H1 (cell line): Measurements from ENCODE around the gene CPTP. TPM values are rescaled to one million over a fixed set of nuclear protein-coding genes. Genes with fewer than 3 reads are reported as not detected.

Experiments used
- CTCF ChIA-PET: fragments of 300-600 bp; sonication (Branson Sonifier 250); formaldehyde crosslinking; loops from one replicate; lab custom pipeline; 2021; ENCODE audit not compliant: partially characterized antibody; lab: Charles Lee
- POLR2A ChIA-PET: fragments of 300-600 bp; sonication (Branson Sonifier 250); formaldehyde crosslinking; loops from one replicate; lab custom pipeline; 2021; ENCODE audit warnings: inconsistent platforms; ENCODE audit not compliant: partially characterized antibody; lab: Charles Lee
- DNase-seq, 2 experiments: peaks; one replicate each; pipeline versions ENCODE4 v3.0.0 to v3.0.0-alpha.2; 2010 to 2022; ENCODE audit warnings: low spot score in 2 of 2, low read depth in 1 of 2, mixed read lengths in 1 of 2
- FAIRE-seq: peaks from 2 replicates; lab custom pipeline; 2011; peaks lifted over from hg19 to GRCh38; lab: Jason Lieb, UNC
- H2AFZ ChIP-seq: 2 replicates; pipeline ENCODE4 v1.8.1; 2012; ENCODE audit warnings: low read length, inconsistent platforms
- H2AK5ac ChIP-seq: 2 replicates; pipeline ENCODE4 v1.6.1; 2013; ENCODE audit warnings: low read depth, low read length
- H2BK120ac ChIP-seq: replicated peaks from 2 replicates; pipeline ENCODE3; 2013; ENCODE audit warnings: low read depth, low read length, inconsistent platforms
- H2BK12ac ChIP-seq: 2 replicates; pipeline ENCODE4 v1.6.1; 2013; ENCODE audit warnings: low read depth, low read length
- H2BK15ac ChIP-seq: 2 replicates; pipeline ENCODE4 v1.6.1; 2013; ENCODE audit warnings: low read length
- H2BK20ac ChIP-seq: 2 replicates; pipeline ENCODE4 v1.6.1; 2013; ENCODE audit warnings: low read length
- H2BK5ac ChIP-seq: 2 replicates; pipeline ENCODE4 v1.6.1; 2013; ENCODE audit warnings: low read depth, low read length
- H3K14ac ChIP-seq: 2 replicates; pipeline ENCODE4 v1.6.1; 2013; ENCODE audit warnings: inconsistent platforms; ENCODE audit not compliant: insufficient read length
- H3K18ac ChIP-seq: 2 replicates; pipeline ENCODE4 v1.6.1; 2013; ENCODE audit warnings: low read length; ENCODE audit errors: extremely low read depth
- H3K23ac ChIP-seq: 2 replicates; pipeline ENCODE4 v1.6.1; 2013; ENCODE audit warnings: inconsistent platforms; ENCODE audit not compliant: insufficient read length
- H3K23me2 ChIP-seq: 2 replicates; pipeline ENCODE4 v1.6.1; 2013; ENCODE audit warnings: low read depth, low read length
- H3K27ac ChIP-seq: 2 replicates; pipeline ENCODE4 v1.6.1; 2011; ENCODE audit warnings: low read depth, low read length, inconsistent platforms
- H3K27me3 ChIP-seq, 4 experiments: replicated peaks in 1 of 4; 1 replicate in 1 of 4; 2 replicates in 3 of 4; pipeline versions ENCODE4 v1.6.1 to v1.8.1; 2011 to 2013; ENCODE audit warnings: low read length in 3 of 4, mild to moderate bottlenecking in 3 of 4, inconsistent platforms in 2 of 4, mixed read lengths in 2 of 4, moderate library complexity in 1 of 4; ENCODE audit not compliant: control insufficient read depth in 3 of 4, insufficient read depth in 3 of 4; ENCODE audit errors: extremely low read depth in 1 of 4
- H3K36me3 ChIP-seq, 4 experiments: 2 replicates each; pipeline versions ENCODE4 v1.6.1 to v1.8.1; 2011 to 2013; ENCODE audit warnings: mild to moderate bottlenecking in 4 of 4, low read length in 3 of 4, moderate library complexity in 2 of 4, control low read depth in 1 of 4, inconsistent platforms in 1 of 4; ENCODE audit not compliant: insufficient read depth in 4 of 4, control insufficient read depth in 2 of 4
- H3K4ac ChIP-seq: replicated peaks from 2 replicates; pipeline ENCODE3; 2013; ENCODE audit warnings: low read length, low read depth, mixed read lengths, inconsistent platforms; ENCODE audit not compliant: insufficient read length
- H3K4me1 ChIP-seq, 4 experiments: replicated peaks in 1 of 4; 1 replicate in 1 of 4; 2 replicates in 3 of 4; pipeline versions ENCODE4 v1.6.1 to v1.8.1; 2011 to 2013; ENCODE audit warnings: low read length in 3 of 4, inconsistent platforms in 2 of 4, mixed read lengths in 1 of 4; ENCODE audit not compliant: insufficient read depth in 4 of 4, control insufficient read depth in 3 of 4
- H3K4me2 ChIP-seq, 2 experiments: 2 replicates each; pipeline versions ENCODE4 v1.6.1 to v1.8.1; 2011 to 2013; ENCODE audit warnings: low read depth in 2 of 2, low read length in 2 of 2, control low read depth in 1 of 2, inconsistent platforms in 1 of 2, mild to moderate bottlenecking in 1 of 2; ENCODE audit not compliant: insufficient read depth in 1 of 2
- H3K4me3 ChIP-seq, 4 experiments: fragments of 200-600, 300-600 bp in 1 of 4; sonication (generic), shearing (Covaris generic), sonication (Bioruptor Twin) in 1 of 4; 2 replicates each; pipeline versions ENCODE4 v1.5.1 to v1.8.1; 2011 to 2016; ENCODE audit warnings: low read length in 4 of 4, low read depth in 3 of 4, control low read depth in 2 of 4, inconsistent platforms in 2 of 4, mild to moderate bottlenecking in 2 of 4, mixed read lengths in 1 of 4, moderate library complexity in 1 of 4; ENCODE audit not compliant: insufficient read depth in 2 of 4; ENCODE audit errors: extremely low read depth in 1 of 4
- H3K56ac ChIP-seq: replicated peaks from 2 replicates; pipeline ENCODE3; 2013; ENCODE audit warnings: low read depth, mild to moderate bottlenecking, mixed read lengths, low read length, inconsistent platforms; ENCODE audit not compliant: insufficient read length
- H3K79me1 ChIP-seq: 2 replicates; pipeline ENCODE4 v1.6.1; 2013; ENCODE audit warnings: low read depth, low read length, control low read depth
- H3K79me2 ChIP-seq, 2 experiments: 2 replicates each; pipeline versions ENCODE4 v1.6.1 to v1.8.1; 2012 to 2013; ENCODE audit warnings: low read length in 2 of 2, mild to moderate bottlenecking in 2 of 2, inconsistent platforms in 1 of 2; ENCODE audit not compliant: insufficient read depth in 2 of 2, control insufficient read depth in 1 of 2
- H3K9ac ChIP-seq, 4 experiments: replicated peaks in 1 of 4; 1 replicate in 1 of 4; 2 replicates in 3 of 4; pipeline versions ENCODE4 v1.6.1 to v1.8.1; 2011 to 2013; ENCODE audit warnings: low read depth in 3 of 4, low read length in 3 of 4, control low read depth in 2 of 4, mild to moderate bottlenecking in 2 of 4, moderate library complexity in 2 of 4, inconsistent platforms in 1 of 4; ENCODE audit errors: extremely low read depth in 1 of 4
- H3K9me3 ChIP-seq, 2 experiments: 2 replicates each; pipeline versions ENCODE4 v1.6.1 to v1.8.1; 2012 to 2013; ENCODE audit warnings: mild to moderate bottlenecking in 2 of 2, moderate library complexity in 2 of 2, control low read depth in 1 of 2, inconsistent platforms in 1 of 2, low read depth in 1 of 2, low read length in 1 of 2, mixed read lengths in 1 of 2; ENCODE audit not compliant: insufficient read depth in 2 of 2
- H4K20me1 ChIP-seq, 2 experiments: replicated peaks in 1 of 2; 2 replicates each; pipeline versions ENCODE3 to v1.8.1; 2011 to 2013; ENCODE audit warnings: inconsistent platforms in 2 of 2, low read length in 2 of 2, mild to moderate bottlenecking in 1 of 2; ENCODE audit not compliant: insufficient read depth in 2 of 2, control insufficient read depth in 1 of 2
- H4K5ac ChIP-seq: 2 replicates; pipeline ENCODE4 v1.6.1; 2013; ENCODE audit warnings: low read length, low read depth, mixed read lengths, inconsistent platforms; ENCODE audit not compliant: insufficient read length
- H4K8ac ChIP-seq: 2 replicates; pipeline ENCODE4 v1.8.0; 2013; ENCODE audit warnings: mild to moderate bottlenecking, moderate library complexity, low read length, inconsistent platforms; ENCODE audit not compliant: insufficient read depth; ENCODE audit errors: extremely low read depth
- H4K91ac ChIP-seq: replicated peaks from 2 replicates; pipeline ENCODE3; 2013; ENCODE audit warnings: low read length, mixed read lengths, inconsistent platforms; ENCODE audit not compliant: insufficient read length
- KDM1A ChIP-seq: fragments of 200-600, 300-600 bp; sonication (generic); IDR thresholded peaks from 2 replicates; pipeline ENCODE4 v1.7.1; 2016; ENCODE audit warnings: mild to moderate bottlenecking, low read length, borderline replicate concordance
- POU5F1 ChIP-seq: IDR thresholded peaks from 2 replicates; pipeline ENCODE4 v1.6.1; 2011; ENCODE audit warnings: low read depth, mild to moderate bottlenecking, low read length, moderate library complexity
- SRF ChIP-seq: IDR thresholded peaks from 2 replicates; pipeline ENCODE4 v1.6.1; 2011; ENCODE audit warnings: mild to moderate bottlenecking, low read depth, low read length, moderate library complexity
- WGBS, 2 experiments: shearing (Covaris generic) in 1 of 2; methylation state at CpG; one replicate each; pipeline versions ENCODE4 v1.1.6 to v1.1.7; 2013 to 2015; ENCODE audit warnings: low lambda C conversion rate in 2 of 2, mixed read lengths in 2 of 2, inconsistent platforms in 1 of 2, low coverage in 1 of 2, missing lambda C conversion rate in 1 of 2; ENCODE audit not compliant: insufficient replicate concordance in 2 of 2, insufficient coverage in 1 of 2, insufficient read length in 1 of 2; ENCODE audit errors: extremely low coverage in 1 of 2, missing lambda C conversion rate in 1 of 2; 5-methylcytosine and 5-hydroxymethylcytosine counted together
- polyA plus RNA-seq, 7 experiments: library from polyadenylated mRNA; depleted of rRNA in 3 of 7; stranded (reverse) in 5 of 7; unstranded in 2 of 7; fragments of >200 nt in 5 of 7; fragments of 200-250 nt in 2 of 7; gene quantifications; 1 replicate in 5 of 7; 2 replicates in 1 of 7; 4 replicates in 1 of 7; pipeline versions ENCODE4 v1.2.1 to v1.2.3, GENCODE V29; 2011 to 2013; ENCODE audit warnings: missing spikeins in 2 of 7, mixed read lengths in 2 of 7
- total RNA-seq: library from RNA; stranded (reverse); fragmentation: NEBNext Ultra II Directional; extraction: Animal tissue kit (Norgen Biotek cat#: 25700); gene quantifications from 2 replicates; pipeline ENCODE4 v1.2.1, GENCODE V29; 2021

The CPTP gene
- total and polyA plus RNA-seq, 2 of the 8 experiments (the other 6 are each of a cell fraction or from before 2014, with no cell fraction given), result 8.1 to 10.6 TPM

- peaks cover 0 to 3% of the 10 kb centered on the region in 2 experiments for H4K20me1 ChIP-seq
- H3K4ac ChIP-seq, result no peak overlapping the region
- CTCF ChIA-PET, result interaction anchor here (1.1 to 2.9 kb wide), 3 partner anchors 12 to 46 kb away, joined by 3 to 18 read pairs (median 3); no protein-coding TSS in a partner anchor
- peak overlapping the region; percentile 7; the same call in 1 of the 2 replicates for H2BK20ac ChIP-seq
- no peak overlapping the region for H3K56ac ChIP-seq
- no peak overlapping the region for H2AFZ ChIP-seq
- no peak overlapping the region for H4K8ac ChIP-seq
- H2AK5ac ChIP-seq, result peak overlapping the region; percentile 53; the same call in 1 of the 2 replicates
- H2BK12ac ChIP-seq, result peak overlapping the region; percentile 50; the same call in 1 of the 2 replicates
- H3K4me1 ChIP-seq, result peaks cover 2 to 48% (median 34%) of the 10 kb centered on the region in 4 experiments
- H3K9ac ChIP-seq, result no peak overlapping the region
- FAIRE-seq (no peak), DNase-seq (no peak)
- H4K91ac ChIP-seq, result peak overlapping the region; percentile 73
- POLR2A ChIA-PET, result interaction anchor here (1.2 to 4.0 kb wide), 5 partner anchors 14 to 64 kb away, joined by 3 to 19 read pairs (median 4); partner anchors contain the start of genes ANKRD65, AURKAIP1, CCNL2 and MRPL20
- no peak overlapping the region for H3K27ac ChIP-seq
- TF ChIP-seq KDM1A (no peak), SRF (no peak), POU5F1 (no peak)
- TF ChIP-seq, all 59 proteins: peak for 0
- 95% methylated on average over 23 of the region's 26 CpGs; no CpG with 5 or more reads in 1 of the 2 experiments for WGBS, 2 experiments
- Histone ChIP-seq H3K18ac (no peak overlapping the region), H3K9me3 (no peaks in the 10 kb centered on the region), H3K79me1 (no peaks in the 10 kb centered on the region), H3K4me2 (no peak overlapping the region), H3K23ac (no peak overlapping the region), H3K14ac (no peak overlapping the region), H4K5ac (no peak overlapping the region), H3K23me2 (peaks cover 14% of the 10 kb centered on the region), H3K4me3 (no peak overlapping the region), H3K27me3 (peaks cover 9 to 17% (median 14%) of the 10 kb centered on the region in 4 experiments), H2BK5ac (0 out of 2 replicates have a peak overlapping the region, but pooled peaks have one; percentile 24), H3K79me2 (no peaks in the 10 kb centered on the region), H2BK15ac (no peak overlapping the region), H2BK120ac (no peak overlapping the region), H3K36me3 (no peaks in the 10 kb centered on the region)
Observed at GRCh38 chr1:1356796-1357401, 32.3 kb downstream of the CPTP start.
